HG03457 (cell line): ENCODE results near the gene SLAMF9.

Experiments used
- ATAC-seq: cut with Tn5 transposase; IDR thresholded peaks from one replicate; pipeline ENCODE4 v1.9.1; 2021; ENCODE audit warnings: moderate number of reproducible peaks; ENCODE audit not compliant: unreplicated experiment

SLAMF9 gene

DNA sequence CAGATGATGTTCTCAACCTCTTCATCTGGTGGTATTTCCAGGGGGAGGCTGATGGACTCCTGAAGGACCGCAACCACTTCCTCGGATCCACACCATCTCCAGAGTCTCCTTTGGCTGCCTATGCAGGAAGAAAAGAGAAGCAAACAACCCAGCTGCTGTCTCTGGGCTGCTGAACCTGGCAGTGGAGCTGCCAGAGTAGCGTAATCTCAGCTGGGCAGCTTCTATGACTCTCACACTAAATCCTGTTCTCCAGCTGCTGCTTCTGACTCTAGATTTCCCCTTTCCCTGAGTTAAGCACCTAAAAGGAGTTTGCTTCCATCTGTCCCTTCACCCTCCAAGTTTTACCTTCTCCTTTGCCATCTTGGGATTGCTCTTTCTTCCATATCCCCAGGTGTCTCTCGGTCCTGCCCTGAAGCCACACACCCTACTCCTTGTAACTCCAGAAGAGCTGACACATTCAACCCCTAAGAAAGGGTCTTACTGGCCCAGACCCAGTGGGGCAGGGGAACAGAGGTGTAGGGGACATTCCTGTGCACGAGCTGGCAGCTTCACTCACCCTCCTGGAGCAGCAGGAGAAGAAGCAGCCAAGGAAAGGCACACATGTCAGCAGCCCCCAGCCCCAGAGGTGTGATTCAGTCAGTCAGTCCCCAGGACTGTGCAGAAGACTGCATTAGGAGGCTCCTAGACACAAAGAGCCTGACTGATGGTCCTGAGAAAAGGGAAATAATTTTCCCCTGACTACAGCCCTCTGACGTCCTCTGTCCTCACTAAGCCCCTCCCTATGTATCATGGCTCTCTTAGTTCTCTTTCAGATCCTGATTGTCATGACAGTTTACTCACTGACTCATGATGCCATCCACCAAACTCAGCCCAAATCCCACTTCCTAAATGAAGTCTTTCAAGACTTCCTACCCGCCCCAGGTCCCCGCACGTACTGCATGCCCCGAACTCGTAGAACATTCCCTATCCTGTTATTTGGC, at the start of gene SLAMF9:
Gene SLAMF9 (minus strand): TSS at position 702 of the 980 bp plus-strand sequence. CDS start 100 bp downstream, at position 602.
- ATAC-seq: no peak

DNA sequence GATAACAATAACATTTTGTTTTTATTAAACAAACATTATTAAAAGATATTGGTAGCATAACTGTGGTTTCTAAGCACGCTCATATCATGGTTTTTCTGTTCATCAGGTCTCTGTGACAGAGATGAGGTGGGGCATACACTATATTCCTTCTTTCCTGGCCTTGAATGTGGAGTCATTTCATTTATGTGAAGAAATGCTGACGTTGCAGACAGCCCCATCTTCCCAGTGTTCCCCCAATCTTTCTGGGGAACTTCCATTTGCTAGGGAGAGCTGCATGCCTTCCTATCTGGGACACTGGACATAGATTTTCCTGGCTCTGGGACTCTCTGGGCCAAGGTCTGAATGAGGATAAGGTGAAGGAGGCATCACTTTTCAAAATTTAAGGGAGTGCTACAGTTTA, 47.4 kb upstream of the SLAMF9 start:
- ATAC-seq: no peak

DNA sequence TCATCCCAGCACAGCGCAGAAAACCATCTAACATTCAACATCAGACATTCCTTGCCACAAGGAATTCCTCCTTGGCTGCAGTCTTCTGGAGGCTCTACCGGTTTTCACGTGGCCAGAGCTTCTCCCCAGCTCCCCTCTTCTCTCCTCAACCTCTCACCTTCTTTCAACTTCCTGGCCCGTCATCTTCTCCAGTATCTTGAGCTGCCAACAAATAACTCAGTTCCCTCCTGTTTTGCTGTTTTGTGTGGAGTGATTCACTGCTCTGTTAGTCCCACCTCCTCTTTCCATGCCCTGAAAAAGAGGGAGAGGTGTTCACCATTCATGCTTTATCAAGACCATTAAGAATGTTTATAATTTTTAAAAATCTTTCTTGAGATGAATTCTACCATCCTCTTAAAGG, 45.2 kb upstream of the SLAMF9 start:
- ATAC-seq: no peak

DNA sequence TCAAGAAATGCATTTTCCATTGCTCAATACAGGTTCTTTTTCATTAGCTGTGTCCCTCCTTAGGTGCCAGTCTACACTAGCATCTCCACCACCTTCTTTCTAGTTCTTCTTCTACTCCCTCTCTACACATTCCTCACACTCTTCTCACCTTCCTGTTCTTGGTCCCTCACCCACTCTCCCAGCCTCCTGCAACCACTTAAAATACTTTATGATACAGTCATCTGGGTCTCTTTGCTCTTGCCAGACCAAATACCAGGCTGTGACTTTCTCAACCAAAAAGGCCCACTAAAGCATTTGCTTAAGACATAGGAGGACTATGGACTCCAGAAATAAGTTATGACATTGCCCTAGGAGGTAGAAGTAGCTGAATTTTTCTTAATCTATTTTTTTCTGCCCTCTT, 42.6 kb upstream of the SLAMF9 start:
- ATAC-seq: no peak

DNA sequence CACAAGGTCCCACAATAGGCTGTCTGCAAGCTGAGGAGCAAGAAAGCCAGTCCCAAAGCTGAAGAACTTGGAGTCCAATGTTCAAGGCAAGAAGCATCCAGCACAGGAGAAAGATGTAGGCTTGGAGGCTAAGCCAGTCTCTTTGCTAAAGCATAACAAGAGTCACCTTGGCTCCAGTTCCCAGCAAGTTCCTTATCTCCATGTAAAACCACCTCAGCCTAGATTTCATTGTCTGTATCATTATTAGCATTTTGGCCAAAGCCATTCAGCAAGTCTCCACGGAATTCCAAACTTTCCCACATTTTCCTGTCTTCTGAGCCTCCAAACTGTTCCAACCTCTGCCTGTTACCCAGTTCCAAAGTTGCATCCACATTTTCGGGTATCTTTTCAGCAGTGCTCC, 40.9 kb upstream of the SLAMF9 start:
- no peak for ATAC-seq

DNA sequence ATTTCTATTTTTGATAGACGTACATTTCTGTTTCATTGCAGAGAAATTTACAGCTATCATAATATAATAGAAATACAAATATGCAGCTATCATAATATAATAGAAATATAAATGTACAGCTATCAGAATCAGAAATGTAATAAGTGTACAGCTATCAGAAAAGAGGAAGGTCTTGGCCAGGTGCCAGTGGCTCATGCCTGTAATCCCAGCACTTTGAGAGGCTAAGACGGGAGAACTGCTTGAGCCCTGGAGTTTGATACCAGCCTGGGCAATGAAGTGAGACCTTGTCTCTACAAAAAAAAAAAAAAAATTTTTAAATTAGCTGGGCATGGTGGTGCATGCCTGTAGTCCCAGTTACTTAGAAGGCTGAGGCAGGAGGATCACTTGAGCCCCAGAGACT, 39.9 kb upstream of the SLAMF9 start:
- ATAC-seq: no peak

DNA sequence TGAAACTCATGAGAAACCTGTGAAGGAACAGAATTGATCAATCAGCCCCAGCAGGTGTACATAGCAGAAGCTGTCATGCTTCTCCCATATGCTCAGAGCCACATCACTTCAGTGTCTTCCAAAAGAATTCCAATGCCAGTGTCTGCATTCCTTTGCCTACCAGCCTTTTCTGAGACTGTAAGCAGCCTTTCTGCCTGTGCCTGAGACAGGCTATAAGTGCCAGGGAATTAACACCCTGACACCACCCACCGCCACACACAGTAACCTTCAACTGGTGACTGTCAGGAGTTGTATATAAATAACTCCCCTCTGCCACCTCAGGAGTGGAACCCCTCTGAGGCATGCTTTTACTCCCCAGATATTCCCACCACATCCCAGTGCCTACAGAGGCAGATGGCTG, 38.1 kb upstream of the SLAMF9 start:
- ATAC-seq: no peak

DNA sequence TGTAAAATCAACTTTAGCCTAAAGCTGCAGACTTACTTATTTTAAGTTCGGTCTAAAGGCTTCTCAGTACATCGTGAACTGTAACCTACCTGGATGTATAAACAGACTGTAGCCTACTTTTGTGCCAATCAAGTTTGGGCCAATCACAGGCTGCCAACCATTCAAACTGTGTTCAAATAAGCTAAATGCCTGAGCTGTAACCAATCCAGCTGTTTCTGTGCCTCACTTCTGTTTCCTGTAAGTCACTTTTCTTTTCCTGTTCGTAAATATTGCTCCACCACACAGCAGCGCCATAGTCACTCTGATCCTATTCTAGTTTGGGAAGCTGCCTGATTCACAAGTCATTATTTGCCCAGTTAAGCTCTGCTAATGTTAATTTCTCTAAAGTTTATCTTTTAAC, 37.5 kb upstream of the SLAMF9 start:
- ATAC-seq: no peak

DNA sequence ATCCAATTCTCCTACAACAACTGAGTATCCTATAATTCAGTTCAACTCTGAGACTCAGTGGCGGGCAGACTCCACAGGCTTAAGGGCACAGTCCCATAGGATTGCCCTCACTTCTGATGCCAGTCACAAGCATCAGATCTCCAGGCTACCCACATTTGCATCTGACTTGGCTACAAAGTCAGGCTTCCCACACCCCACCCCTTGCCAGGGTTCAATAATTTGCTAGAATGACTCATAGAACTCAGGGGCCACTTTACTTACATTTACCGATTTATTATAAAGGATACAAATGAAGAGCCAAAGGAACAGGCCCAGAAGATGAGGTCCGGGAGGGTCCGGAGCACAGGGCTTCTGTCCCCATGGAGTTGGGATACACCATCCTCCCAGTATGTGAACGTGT, 36.0 kb upstream of the SLAMF9 start:
- ATAC-seq: no peak

DNA sequence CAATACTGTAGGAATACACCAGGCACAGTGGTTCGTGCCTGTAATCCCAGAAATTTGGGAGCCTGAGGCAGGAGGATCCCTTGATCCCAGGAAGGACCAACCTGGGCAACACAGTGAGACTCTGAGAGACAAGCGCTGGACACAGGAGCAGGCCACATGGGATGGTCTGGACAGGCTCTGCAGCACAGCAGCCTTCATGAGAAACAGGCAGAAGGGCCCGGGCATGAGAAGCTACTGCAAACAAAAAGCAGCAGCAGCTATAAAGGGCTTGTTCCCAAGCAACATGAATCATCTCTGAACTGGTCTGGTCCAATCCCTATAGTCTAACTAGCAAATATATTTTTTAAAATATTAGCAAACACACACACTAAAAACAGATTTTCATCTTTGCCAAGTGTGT, 35.5 kb upstream of the SLAMF9 start:
- ATAC-seq: no peak

DNA sequence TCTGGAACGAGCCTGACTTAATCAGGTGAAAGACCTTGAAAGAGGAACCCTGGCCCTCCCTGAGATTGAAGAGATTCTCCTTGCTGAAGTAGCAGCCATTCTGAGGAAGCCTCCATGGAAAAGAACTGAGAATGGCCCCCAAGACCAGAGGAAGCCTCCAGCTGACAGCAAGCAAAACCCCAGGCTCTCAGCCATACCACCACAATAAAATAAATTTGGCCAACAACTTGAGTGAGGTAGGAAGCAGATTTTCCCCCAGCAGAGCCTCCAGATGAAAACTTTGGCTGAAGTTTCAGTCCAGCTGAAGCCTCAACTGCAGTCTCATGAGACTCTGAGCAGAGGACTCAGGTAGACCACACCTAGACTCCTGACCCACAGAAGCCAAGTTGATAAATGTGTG, 34.0 kb upstream of the SLAMF9 start:
- ATAC-seq: no peak

DNA sequence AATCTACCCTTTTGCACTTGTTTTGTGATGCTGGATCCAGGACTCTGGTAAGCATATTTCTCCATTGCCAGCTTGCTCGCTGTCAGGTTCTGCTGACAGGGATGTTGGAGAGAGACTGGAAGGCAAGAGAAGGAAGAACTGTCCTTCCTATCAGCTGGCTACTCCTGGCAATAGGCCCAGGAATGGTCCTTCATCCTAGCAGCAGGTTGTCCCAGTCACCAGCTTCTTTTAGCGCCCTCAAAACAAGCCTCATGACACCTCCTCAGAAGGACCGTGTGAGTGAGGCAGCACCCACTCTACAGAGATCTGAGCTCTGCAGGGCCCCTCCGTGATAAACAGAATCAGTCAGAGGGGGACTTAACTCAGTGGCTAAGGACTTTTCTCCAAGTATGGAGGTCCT, 33.1 kb upstream of the SLAMF9 start:
- no peak for ATAC-seq

DNA sequence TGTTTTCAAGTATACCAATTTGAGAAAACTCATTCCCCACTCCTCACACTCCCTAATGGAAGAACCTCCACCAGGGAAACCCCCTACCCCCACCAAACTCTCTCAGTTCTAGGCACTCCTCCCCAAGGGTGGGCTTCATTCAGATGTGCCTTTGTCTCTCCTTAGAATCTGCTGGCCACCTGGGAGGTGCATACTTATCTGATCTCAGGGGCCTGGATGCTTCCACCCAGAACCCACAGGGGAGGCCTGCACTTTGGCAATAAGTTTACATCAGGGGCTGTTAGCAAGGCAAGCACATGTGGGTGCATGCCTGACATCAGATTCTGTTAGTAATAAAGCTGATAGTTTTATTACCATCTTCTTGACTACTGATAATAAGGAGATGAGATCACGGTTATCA, 32.5 kb upstream of the SLAMF9 start:
- no peak for ATAC-seq

DNA sequence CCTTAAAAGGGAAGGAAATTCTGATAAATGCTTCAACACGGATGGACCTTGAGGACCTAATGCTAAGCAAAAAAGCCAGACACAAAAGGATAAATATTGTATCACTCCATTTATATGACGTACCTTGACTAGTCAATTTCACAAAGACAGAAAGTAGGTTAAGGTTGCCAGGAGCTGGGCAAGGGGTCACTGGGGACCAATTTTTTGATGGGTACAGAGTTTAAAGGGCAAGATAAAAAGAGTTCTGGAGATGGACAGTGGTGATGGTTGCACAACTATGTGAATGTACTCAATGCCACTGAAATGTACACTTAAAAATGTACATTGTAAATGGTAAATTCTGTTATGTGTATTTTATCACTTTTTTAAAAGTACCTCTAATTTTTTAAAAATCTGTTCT, 32.1 kb upstream of the SLAMF9 start:
- ATAC-seq: no peak

DNA sequence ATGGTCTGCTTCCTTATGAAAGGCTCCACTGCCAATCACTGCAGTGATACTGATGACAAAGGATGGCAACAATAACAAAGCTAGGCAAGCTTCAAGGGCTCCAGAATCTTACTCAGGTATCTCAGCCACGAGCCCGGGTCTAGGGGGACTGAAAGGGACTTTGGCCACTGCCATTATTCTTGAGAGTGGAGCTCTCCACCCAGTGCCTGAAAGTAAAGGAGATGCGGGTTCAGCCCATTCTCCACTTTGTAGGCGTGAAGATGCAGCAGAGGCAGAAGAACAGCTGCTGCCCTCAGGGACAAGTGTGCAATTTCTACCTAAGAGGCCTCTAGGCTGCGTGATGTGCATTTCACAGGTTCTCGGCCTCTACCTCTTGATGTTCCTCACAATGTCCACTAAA, 31.4 kb upstream of the SLAMF9 start:
- no peak for ATAC-seq

DNA sequence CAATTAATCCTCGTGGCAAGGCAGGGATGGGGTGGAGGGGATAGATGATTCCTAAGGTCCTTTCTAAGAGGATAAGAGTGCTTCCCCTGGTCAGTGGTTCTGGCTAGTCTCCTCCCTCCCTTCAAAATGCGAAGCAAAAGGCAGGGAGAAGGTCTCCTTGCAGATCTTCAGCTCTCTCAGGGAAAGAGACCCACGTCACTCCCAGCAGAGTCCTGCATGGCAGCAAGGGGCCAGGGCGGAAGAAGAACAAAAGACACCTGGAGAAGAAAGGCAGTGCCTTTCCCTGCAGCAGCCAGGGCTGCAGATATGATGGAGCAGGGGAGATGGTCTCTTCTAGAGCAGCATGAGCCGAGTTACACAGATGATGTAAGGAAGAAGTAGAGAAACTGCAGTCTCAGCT, 29.6 kb upstream of the SLAMF9 start:
- ATAC-seq: no peak

DNA sequence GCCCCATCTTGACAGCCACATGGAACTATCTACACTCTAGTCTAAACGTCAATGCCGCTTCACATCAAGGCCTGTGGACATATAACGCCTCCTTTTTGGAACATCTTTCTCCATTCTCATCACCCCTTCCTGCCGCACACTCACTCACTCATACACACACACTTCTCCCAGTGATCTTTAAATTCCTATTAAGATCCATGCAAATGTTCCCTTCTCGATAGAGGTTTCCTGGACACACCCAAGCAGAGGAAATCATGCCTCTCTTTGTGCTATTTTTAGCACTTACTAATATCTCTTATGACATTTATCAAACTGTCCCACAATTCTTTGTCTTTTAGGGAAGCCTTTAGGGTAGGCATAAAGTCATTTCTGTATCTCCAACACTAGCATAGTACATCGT, 28.2 kb upstream of the SLAMF9 start:
- ATAC-seq: no peak

DNA sequence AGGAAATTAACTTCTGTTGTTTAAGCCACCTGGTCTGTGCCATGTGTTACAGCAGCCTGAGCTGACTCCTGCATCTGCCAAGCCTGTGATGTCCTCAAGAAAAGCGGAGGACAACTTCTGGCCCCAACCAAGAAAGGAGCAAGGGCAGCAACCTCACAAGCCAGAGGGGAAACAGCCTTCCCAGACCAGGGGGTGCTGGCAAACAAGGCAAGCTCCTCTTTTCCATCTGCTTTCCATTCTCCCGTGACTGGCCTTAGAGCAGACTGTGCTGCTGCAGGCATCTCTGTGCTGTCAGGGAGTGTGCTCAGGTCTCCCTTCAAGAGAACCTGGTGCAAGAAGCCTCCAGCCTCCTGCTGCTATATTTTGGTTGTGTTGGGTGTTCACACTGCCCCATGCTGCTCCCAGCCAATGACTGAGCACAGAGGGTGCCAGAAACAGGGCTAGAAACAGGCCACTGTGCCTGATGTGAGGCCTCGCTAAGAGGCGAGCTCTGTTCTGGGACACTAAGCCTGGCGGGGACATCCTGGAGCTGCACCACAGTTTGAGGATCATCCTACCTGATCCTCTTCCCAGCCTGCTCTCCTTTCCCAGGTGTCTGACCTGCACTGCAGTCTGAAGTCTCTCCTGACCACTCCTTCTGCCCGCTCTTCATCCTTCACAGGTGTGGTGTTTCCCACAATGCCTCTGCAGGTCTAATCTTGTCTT, 27.5 kb upstream of the SLAMF9 start:
- no peak for ATAC-seq

DNA sequence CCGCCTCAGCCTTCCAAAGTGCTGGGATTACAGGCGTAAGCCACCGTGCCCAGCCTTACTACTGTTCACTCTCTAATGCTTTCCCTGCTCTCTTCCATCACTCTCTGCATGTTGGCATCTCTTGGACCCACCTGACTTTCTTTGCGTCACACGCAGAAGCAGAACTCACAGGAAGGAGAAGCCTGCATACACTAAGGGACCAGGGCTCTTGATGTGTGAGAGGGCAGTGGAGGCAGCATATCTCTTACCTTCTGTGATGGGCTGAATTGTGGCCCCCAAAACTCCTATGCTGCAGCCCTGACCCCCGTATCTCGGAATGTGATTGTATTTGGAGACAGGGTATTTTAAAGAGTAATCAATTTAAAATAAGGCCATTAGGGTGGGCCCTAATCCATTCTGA, 26.7 kb upstream of the SLAMF9 start:
- no peak for ATAC-seq

DNA sequence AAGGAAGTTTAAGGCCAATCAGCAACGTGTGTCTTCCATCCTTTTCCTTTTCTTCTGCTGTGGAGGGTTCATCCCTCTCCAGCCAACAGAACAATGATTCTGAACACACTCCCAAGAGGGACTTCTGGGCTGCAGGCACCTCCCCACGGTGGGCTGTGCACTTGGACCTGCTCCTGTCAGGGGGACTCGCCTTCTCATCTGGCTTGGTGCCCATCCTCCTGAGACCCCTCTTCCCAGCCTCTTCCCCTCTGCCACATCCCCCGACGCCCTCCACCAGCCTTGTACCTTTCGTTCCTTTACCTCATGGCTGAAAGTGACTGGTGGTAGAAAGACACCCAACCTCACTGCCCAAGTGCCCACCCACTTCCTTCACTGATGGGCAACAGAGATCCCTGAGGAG, 26.0 kb upstream of the SLAMF9 start:
- ATAC-seq: no peak

DNA sequence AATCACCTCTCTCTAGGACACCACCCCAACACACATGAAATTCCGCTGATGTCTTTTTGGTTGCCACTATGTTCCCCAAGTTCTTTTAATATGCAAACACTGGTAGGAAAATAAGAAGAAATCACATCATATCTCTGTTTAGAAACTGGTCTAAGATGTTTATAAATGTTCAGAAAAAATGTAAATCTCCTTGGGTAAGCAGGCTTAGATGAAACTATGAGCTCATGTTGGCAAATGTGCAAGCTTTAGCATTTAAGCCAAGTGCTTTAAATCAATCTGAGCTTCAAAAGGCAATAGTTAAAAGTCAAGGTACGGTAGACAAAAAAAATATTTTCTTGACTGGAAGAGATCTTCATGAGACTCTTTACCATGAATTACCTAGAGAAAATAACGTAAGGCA, 25.2 kb upstream of the SLAMF9 start:
- ATAC-seq: no peak

DNA sequence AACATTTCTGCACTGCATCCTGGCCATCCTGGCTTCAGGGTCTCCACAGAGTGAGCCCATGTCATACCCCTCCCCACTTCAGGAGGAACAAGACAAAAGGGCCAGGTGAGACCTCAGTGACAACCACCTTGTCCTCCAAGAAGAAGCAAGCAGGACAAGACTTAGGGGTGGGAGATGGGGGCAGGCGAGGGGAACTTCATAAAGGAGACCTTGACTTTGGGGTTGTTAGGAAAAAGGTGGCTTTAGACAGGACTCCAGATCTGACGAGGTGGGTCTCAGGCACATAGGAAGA, 24.0 kb upstream of the SLAMF9 start:
- no peak for ATAC-seq
